ENCODE results near the gene METTL2B.
"Not testable (repeated sequence)": the region's sequence is repeated elsewhere in the genome, so short reads cannot be mapped to it uniquely, and the experiment has no call there.

The METTL2B gene

GRCh38 chr7:128476402-128477335 lies at the start of gene METTL2B:
Gene METTL2B, plus strand, starts transcription at chr7:128476748. Its CDS starts 18 bp downstream, at chr7:128476766.
- H3K27me3 Mint-ChIP-seq, H3K9me3 Mint-ChIP-seq: not testable (repeated sequence)
- Mint-ChIP-seq H3K4me1 (peaks cover 29% of the 10 kb centered on the region), H3K27ac (peak within 1 kb of the TSS; percentile 99), H3K4me3 (peak within 1 kb of the TSS; percentile 96)
- DNase-seq (peak; percentile 86 to 93), ATAC-seq (peak; percentile 95)

- Mint-ChIP-seq H3K4me3 (no peak overlapping the region), H3K9me3 (no peaks in the 10 kb centered on the region), H3K27me3 (peaks cover 17% of the 10 kb centered on the region), H3K4me1 (peaks cover 11% of the 10 kb centered on the region), H3K27ac (no peak overlapping the region)
- ATAC-seq: peak; percentile 68
- no peak for DNase-seq
Measured at GRCh38 chr7:128427289-128427891, 49.2 kb upstream of the METTL2B start.

- H3K27me3 Mint-ChIP-seq: peaks cover 25% of the 10 kb centered on the region
Measured at GRCh38 chr7:128430207-128430606, 46.3 kb upstream of the METTL2B start.

GRCh38 chr7:128431221-128431620 lies 45.3 kb upstream of the METTL2B start:
- Mint-ChIP-seq H3K9me3 (no peaks in the 10 kb centered on the region), H3K4me3 (no peak overlapping the region), H3K4me1 (peaks cover 12% of the 10 kb centered on the region), H3K27ac (no peak overlapping the region), H3K27me3 (peaks cover 25% of the 10 kb centered on the region)
- no peak for ATAC-seq
- DNase-seq: no peak

More at GRCh38 chr7:128430207-128430606, 46.3 kb upstream of the METTL2B start:
- Mint-ChIP-seq H3K9me3 (no peaks in the 10 kb centered on the region), H3K4me3 (no peak overlapping the region), H3K27ac (no peak overlapping the region), H3K4me1 (peaks cover 17% of the 10 kb centered on the region)
- ATAC-seq: no peak
- DNase-seq: no peak

GRCh38 chr7:128431754-128432153 lies 44.8 kb upstream of the METTL2B start:
- ATAC-seq: no peak
- peaks cover 11% of the 10 kb centered on the region for H3K4me1 Mint-ChIP-seq
- no peak overlapping the region for H3K27ac Mint-ChIP-seq
- H3K9me3 Mint-ChIP-seq: no peaks in the 10 kb centered on the region
- DNase-seq: no peak
- H3K27me3 Mint-ChIP-seq: peaks cover 25% of the 10 kb centered on the region
- H3K4me3 Mint-ChIP-seq: no peak overlapping the region

- H3K4me3 Mint-ChIP-seq: no peak overlapping the region
- H3K27me3 Mint-ChIP-seq: peaks cover 20% of the 10 kb centered on the region
- H3K9me3 Mint-ChIP-seq: no peaks in the 10 kb centered on the region
- DNase-seq: no peak
- no peak for ATAC-seq
- no peak overlapping the region for H3K27ac Mint-ChIP-seq
- peaks cover 7% of the 10 kb centered on the region for H3K4me1 Mint-ChIP-seq
Measured at GRCh38 chr7:128434413-128435326, 41.9 kb upstream of the METTL2B start.

- Mint-ChIP-seq H3K9me3 (no peaks in the 10 kb centered on the region), H3K27me3 (peaks cover 14% of the 10 kb centered on the region), H3K4me3 (no peak overlapping the region), H3K27ac (no peak overlapping the region), H3K4me1 (peaks cover 6% of the 10 kb centered on the region)
- DNase-seq: no peak
- ATAC-seq: no peak
Measured at GRCh38 chr7:128435327-128435686, 41.2 kb upstream of the METTL2B start.

- ATAC-seq: no peak
- Mint-ChIP-seq H3K27ac (no peak overlapping the region), H3K9me3 (no peaks in the 10 kb centered on the region), H3K4me3 (no peak overlapping the region), H3K4me1 (peaks cover 6% of the 10 kb centered on the region), H3K27me3 (peaks cover 9% of the 10 kb centered on the region)
- DNase-seq: no peak
Measured at GRCh38 chr7:128437426-128438332, 38.9 kb upstream of the METTL2B start.

GRCh38 chr7:128442356-128442755 lies 34.2 kb upstream of the METTL2B start:
- DNase-seq: no peak
- Mint-ChIP-seq H3K27me3 (peaks cover 20% of the 10 kb centered on the region), H3K9me3 (no peaks in the 10 kb centered on the region), H3K4me3 (no peak overlapping the region), H3K27ac (no peak overlapping the region), H3K4me1 (peaks cover 12% of the 10 kb centered on the region)
- no peak for ATAC-seq

- H3K27ac Mint-ChIP-seq: no peak overlapping the region
- peaks cover 26% of the 10 kb centered on the region for H3K4me1 Mint-ChIP-seq
- H3K9me3 Mint-ChIP-seq: no peaks in the 10 kb centered on the region
- no peak overlapping the region for H3K4me3 Mint-ChIP-seq
- DNase-seq: no peak
- no peak for ATAC-seq
- peaks cover 20% of the 10 kb centered on the region for H3K27me3 Mint-ChIP-seq
Measured at GRCh38 chr7:128443831-128444600, 32.5 kb upstream of the METTL2B start.

GRCh38 chr7:128446306-128446705 lies 30.2 kb upstream of the METTL2B start:
- Mint-ChIP-seq H3K4me3 (no peak overlapping the region), H3K9me3 (no peaks in the 10 kb centered on the region), H3K27ac (no peak overlapping the region), H3K27me3 (peaks cover 20% of the 10 kb centered on the region), H3K4me1 (peaks cover 43% of the 10 kb centered on the region)
- DNase-seq: no peak
- no peak for ATAC-seq

- peak in 1 of 2 donors; percentile 14 for DNase-seq
- Mint-ChIP-seq H3K27ac (no peak overlapping the region), H3K4me1 (peaks cover 60% of the 10 kb centered on the region), H3K9me3 (no peaks in the 10 kb centered on the region), H3K27me3 (peaks cover 35% of the 10 kb centered on the region), H3K4me3 (peak overlapping the region in 1 of 2 donors; percentile 58)
- peak; percentile 66 for ATAC-seq
Measured at GRCh38 chr7:128447941-128448564, 28.5 kb upstream of the METTL2B start.

- peaks cover 35% of the 10 kb centered on the region for H3K27me3 Mint-ChIP-seq
- ATAC-seq (no peak), DNase-seq (no peak)
- H3K4me1 Mint-ChIP-seq: peaks cover 63% of the 10 kb centered on the region
- no peaks in the 10 kb centered on the region for H3K9me3 Mint-ChIP-seq
- H3K4me3 Mint-ChIP-seq: no peak overlapping the region
- H3K27ac Mint-ChIP-seq: no peak overlapping the region
Measured at GRCh38 chr7:128448751-128449302, 27.7 kb upstream of the METTL2B start.

Data from stimulated activated naive CD8-positive, alpha-beta T cell treated with anti-CD3 and anti-CD28 coated beads, Interleukin-15, amount 100 ng/mL, for 72 hours (primary cell).